GM23338 (cell line): Measurements from ENCODE around the gene NOA1. TPM values are rescaled to one million over a fixed set of nuclear protein-coding genes. Genes with fewer than 3 reads are reported as not detected.

ENCODE experiments used
- ATAC-seq: fragments of 200-7000 bp; cut with Tn5 transposase; 3 replicates; pipeline ENCODE4 v1.9.1; 2020
- DNase-seq: peaks from one replicate; pipeline ENCODE4 v3.0.0-alpha.2; 2015; ENCODE audit warnings: low spot score
- H2AFZ ChIP-seq: fragments of 200-600 bp; sonication (generic); 2 replicates; pipeline ENCODE4 v1.8.0; 2016; ENCODE audit warnings: antibody characterized with exemption, mild to moderate bottlenecking, moderate library complexity
- H3F3A ChIP-seq: fragments of 200-600 bp; sonication (generic); replicated peaks from 2 replicates; pipeline ENCODE4 v1.8.0; 2017; ENCODE audit warnings: antibody characterized with exemption, mixed run types, low read depth
- H3K27ac ChIP-seq: fragments of 200-600 bp; sonication (generic); 2 replicates; pipeline ENCODE4 v1.6.1; 2016; ENCODE audit warnings: low read depth
- H3K27me3 ChIP-seq: fragments of 200-600 bp; sonication (generic); 2 replicates; pipeline ENCODE4 v1.8.0; 2016; ENCODE audit warnings: mild to moderate bottlenecking, mixed run types, moderate library complexity; ENCODE audit not compliant: insufficient read depth
- H3K36me3 ChIP-seq: fragments of 200-600 bp; sonication (generic); 2 replicates; pipeline ENCODE4 v1.8.0; 2016; ENCODE audit warnings: mild to moderate bottlenecking; ENCODE audit not compliant: insufficient read depth
- H3K4me1 ChIP-seq: fragments of 200-600 bp; sonication (generic); 2 replicates; pipeline ENCODE4 v1.8.0; 2016; ENCODE audit warnings: mild to moderate bottlenecking, moderate library complexity; ENCODE audit not compliant: insufficient read depth
- H3K4me2 ChIP-seq: fragments of 200-600 bp; sonication (generic); 2 replicates; pipeline ENCODE4 v1.7.1; 2017; ENCODE audit warnings: mixed run types
- H3K4me3 ChIP-seq: fragments of 200-600 bp; sonication (generic); 2 replicates; pipeline ENCODE4 v1.6.1; 2016; ENCODE audit warnings: mixed run types
- H3K79me2 ChIP-seq: fragments of 200-600 bp; sonication (generic); replicated peaks from 2 replicates; pipeline ENCODE4 v1.8.0; 2017; ENCODE audit warnings: mild to moderate bottlenecking; ENCODE audit not compliant: insufficient read depth
- H3K9me2 ChIP-seq: fragments of 200-600 bp; sonication (generic); 2 replicates; pipeline ENCODE4 v1.8.0; 2017; ENCODE audit not compliant: insufficient read depth
- H4K20me1 ChIP-seq: fragments of 200-600 bp; sonication (generic); replicated peaks from 2 replicates; pipeline ENCODE4 v1.8.0; 2017; ENCODE audit warnings: mild to moderate bottlenecking; ENCODE audit not compliant: insufficient read depth
- H3K27ac Mint-ChIP-seq: 2 replicates; pipeline ENCODE4 v1.8.0; 2020; ENCODE audit warnings: inconsistent platforms, mild to moderate bottlenecking, moderate library complexity, mixed read lengths
- H3K27me3 Mint-ChIP-seq: 3 replicates; pipeline ENCODE4 v1.8.0; 2022; ENCODE audit warnings: low read depth, mild to moderate bottlenecking, moderate library complexity, mixed read lengths, inconsistent platforms; ENCODE audit not compliant: insufficient read depth, poor library complexity
- H3K36me3 Mint-ChIP-seq: 3 replicates; pipeline ENCODE4 v1.8.0; 2021; ENCODE audit warnings: low read depth, mild to moderate bottlenecking, inconsistent platforms, moderate library complexity, mixed read lengths
- H3K4me1 Mint-ChIP-seq: 3 replicates; pipeline ENCODE4 v1.8.0; 2020; ENCODE audit warnings: mild to moderate bottlenecking, inconsistent platforms, mixed read lengths
- H3K4me3 Mint-ChIP-seq: 3 replicates; pipeline ENCODE4 v1.8.0; 2021; ENCODE audit warnings: moderate library complexity, mild to moderate bottlenecking, inconsistent platforms, mixed read lengths
- H3K9me3 Mint-ChIP-seq: 3 replicates; pipeline ENCODE4 v1.8.0; 2020; ENCODE audit warnings: moderate library complexity, mild to moderate bottlenecking, inconsistent platforms, mixed read lengths
- CREB1 ChIP-seq: fragments of 250-450 bp; sonication (Bioruptor Pico); IDR thresholded peaks from 2 replicates; pipeline ENCODE4 v1.5.0; 2020; ENCODE audit warnings: low read depth, mild to moderate bottlenecking, moderate library complexity
- EZH2 ChIP-seq: fragments of 200-600 bp; sonication (generic); IDR thresholded peaks from one replicate; pipeline ENCODE4 v1.8.0; 2017; ENCODE audit warnings: antibody characterized with exemption, mild to moderate bottlenecking, low read depth; ENCODE audit not compliant: unreplicated experiment
- EZH2phosphoT487 ChIP-seq: fragments of 200-600 bp; sonication (generic); IDR thresholded peaks from one replicate; pipeline ENCODE4 v1.8.1; 2018; ENCODE audit warnings: antibody characterized with exemption; ENCODE audit not compliant: unreplicated experiment
- JUNB ChIP-seq: IDR thresholded peaks from one replicate; pipeline ENCODE4 v1.6.1; 2016; ENCODE audit warnings: antibody characterized with exemption; ENCODE audit not compliant: unreplicated experiment
- NANOG ChIP-seq: IDR thresholded peaks from 2 replicates; pipeline ENCODE4 v1.6.1; 2016; ENCODE audit warnings: antibody characterized with exemption, borderline replicate concordance
- POLR2AphosphoS5 ChIP-seq: IDR thresholded peaks from 2 replicates; pipeline ENCODE4 v1.6.1; 2016; ENCODE audit warnings: antibody characterized with exemption, low read depth
- STAT1 ChIP-seq: IDR thresholded peaks from one replicate; pipeline ENCODE4 v1.6.1; 2016; ENCODE audit warnings: antibody characterized with exemption; ENCODE audit not compliant: unreplicated experiment
- ZNF114 ChIP-seq: fragments of 250-450 bp; sonication (Bioruptor Pico); IDR thresholded peaks from 2 replicates; pipeline ENCODE4 v1.5.0; 2020; ENCODE audit warnings: mild to moderate bottlenecking, moderate library complexity
- ZNF331 ChIP-seq: fragments of 250-450 bp; sonication (Bioruptor Pico); IDR thresholded peaks from 2 replicates; pipeline ENCODE4 v1.5.0; 2020; ENCODE audit warnings: low read depth, mild to moderate bottlenecking, moderate library complexity
- polyA plus RNA-seq: library from polyadenylated mRNA; unstranded; fragments of >200 nt; fragmentation: Nextera tagmentation; extraction: Ambion mirVana; gene quantifications from 2 replicates; pipeline ENCODE4 v1.2.1, GENCODE V29; 2016
- total RNA-seq: library from RNA; depleted of rRNA; stranded (reverse); fragments of >200 nt; shearing (Covaris generic); gene quantifications from 2 replicates; pipeline ENCODE4 v1.2.3, GENCODE V29; 2014
- TF ChIP-seq, protein P1 (sequence below): IDR thresholded peaks from one replicate; pipeline ENCODE4 v1.6.1; 2018; ENCODE audit warnings: antibody characterized with exemption; ENCODE audit not compliant: unreplicated experiment
- TF ChIP-seq, protein P2 (sequence below), 2 experiments: fragments of 200-600 bp in 1 of 2; sonication (generic) in 1 of 2; conservative IDR thresholded peaks; 2 replicates each; pipeline versions ENCODE4 v1.5.1 to v1.6.1; 2016 to 2017; ENCODE audit warnings: antibody characterized with exemption in 2 of 2, low read depth in 2 of 2, mild to moderate bottlenecking in 2 of 2, moderate library complexity in 1 of 2
- TF ChIP-seq, protein P3 (sequence below): IDR thresholded peaks from 2 replicates; pipeline ENCODE4 v1.6.1; 2016; ENCODE audit warnings: antibody characterized with exemption
- TF ChIP-seq, protein P4 (sequence below): fragments of 250-450 bp; sonication (Bioruptor Pico); IDR thresholded peaks from 2 replicates; pipeline ENCODE4 v1.5.0; 2020; ENCODE audit warnings: mild to moderate bottlenecking, moderate library complexity

NOA1 gene
- total and polyA plus RNA-seq, 2 experiments from 2014 or later, result 15.1 to 50.2 TPM

DNA sequence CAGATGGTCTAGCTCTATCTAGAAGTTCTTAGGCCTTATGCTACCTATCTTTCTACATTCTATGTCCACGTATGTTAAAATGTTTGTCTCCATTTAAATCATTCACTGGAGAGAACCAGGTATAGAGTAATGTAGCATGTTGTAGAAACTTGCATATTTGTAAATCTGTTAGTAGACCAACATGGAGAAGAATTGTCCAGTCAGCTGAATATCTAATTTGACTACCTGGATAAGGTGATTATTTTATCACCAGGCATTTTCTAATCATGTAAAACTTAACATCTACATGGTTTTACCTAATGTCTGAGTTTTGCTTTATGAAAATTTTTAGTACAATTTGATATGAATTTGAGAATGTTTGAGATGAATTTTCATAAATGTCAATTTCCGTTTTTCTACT is 50.2 kb downstream of the NOA1 start:
- no peak for ATAC-seq
- Histone ChIP-seq H2AFZ (no peak overlapping the region), H4K20me1 (peaks cover 16% of the 10 kb centered on the region), H3K4me1 (no peaks in the 10 kb centered on the region), H3F3A (no peaks in the 10 kb centered on the region), H3K36me3 (peaks cover 5% of the 10 kb centered on the region; the same call in 1 of the 2 replicates), H3K9me2 (no peaks in the 10 kb centered on the region), H3K27me3 (no peaks in the 10 kb centered on the region), H3K27ac (no peak overlapping the region), H3K79me2 (peaks cover 19% of the 10 kb centered on the region; the same call in 1 of the 2 replicates), H3K4me2 (no peak overlapping the region), H3K4me3 (no peak overlapping the region)
- H3K9me3 Mint-ChIP-seq, result no peaks in the 10 kb centered on the region; the same call in 2 of the 3 replicates
- peaks cover 3% of the 10 kb centered on the region for H3K27me3 Mint-ChIP-seq
- TF ChIP-seq ZNF331 (CRISPR knock-in tag) (no peak), STAT1 (no peak), EZH2 (no peak), EZH2phosphoT487 (no peak), ZNF114 (CRISPR knock-in tag) (no peak), CREB1 (CRISPR knock-in tag) (no peak), POLR2AphosphoS5 (no peak), NANOG (no peak), JUNB (no peak)
- TF ChIP-seq, protein P1, sequence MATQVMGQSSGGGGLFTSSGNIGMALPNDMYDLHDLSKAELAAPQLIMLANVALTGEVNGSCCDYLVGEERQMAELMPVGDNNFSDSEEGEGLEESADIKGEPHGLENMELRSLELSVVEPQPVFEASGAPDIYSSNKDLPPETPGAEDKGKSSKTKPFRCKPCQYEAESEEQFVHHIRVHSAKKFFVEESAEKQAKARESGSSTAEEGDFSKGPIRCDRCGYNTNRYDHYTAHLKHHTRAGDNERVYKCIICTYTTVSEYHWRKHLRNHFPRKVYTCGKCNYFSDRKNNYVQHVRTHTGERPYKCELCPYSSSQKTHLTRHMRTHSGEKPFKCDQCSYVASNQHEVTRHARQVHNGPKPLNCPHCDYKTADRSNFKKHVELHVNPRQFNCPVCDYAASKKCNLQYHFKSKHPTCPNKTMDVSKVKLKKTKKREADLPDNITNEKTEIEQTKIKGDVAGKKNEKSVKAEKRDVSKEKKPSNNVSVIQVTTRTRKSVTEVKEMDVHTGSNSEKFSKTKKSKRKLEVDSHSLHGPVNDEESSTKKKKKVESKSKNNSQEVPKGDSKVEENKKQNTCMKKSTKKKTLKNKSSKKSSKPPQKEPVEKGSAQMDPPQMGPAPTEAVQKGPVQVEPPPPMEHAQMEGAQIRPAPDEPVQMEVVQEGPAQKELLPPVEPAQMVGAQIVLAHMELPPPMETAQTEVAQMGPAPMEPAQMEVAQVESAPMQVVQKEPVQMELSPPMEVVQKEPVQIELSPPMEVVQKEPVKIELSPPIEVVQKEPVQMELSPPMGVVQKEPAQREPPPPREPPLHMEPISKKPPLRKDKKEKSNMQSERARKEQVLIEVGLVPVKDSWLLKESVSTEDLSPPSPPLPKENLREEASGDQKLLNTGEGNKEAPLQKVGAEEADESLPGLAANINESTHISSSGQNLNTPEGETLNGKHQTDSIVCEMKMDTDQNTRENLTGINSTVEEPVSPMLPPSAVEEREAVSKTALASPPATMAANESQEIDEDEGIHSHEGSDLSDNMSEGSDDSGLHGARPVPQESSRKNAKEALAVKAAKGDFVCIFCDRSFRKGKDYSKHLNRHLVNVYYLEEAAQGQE, result no peak
- TF ChIP-seq, protein P2, sequence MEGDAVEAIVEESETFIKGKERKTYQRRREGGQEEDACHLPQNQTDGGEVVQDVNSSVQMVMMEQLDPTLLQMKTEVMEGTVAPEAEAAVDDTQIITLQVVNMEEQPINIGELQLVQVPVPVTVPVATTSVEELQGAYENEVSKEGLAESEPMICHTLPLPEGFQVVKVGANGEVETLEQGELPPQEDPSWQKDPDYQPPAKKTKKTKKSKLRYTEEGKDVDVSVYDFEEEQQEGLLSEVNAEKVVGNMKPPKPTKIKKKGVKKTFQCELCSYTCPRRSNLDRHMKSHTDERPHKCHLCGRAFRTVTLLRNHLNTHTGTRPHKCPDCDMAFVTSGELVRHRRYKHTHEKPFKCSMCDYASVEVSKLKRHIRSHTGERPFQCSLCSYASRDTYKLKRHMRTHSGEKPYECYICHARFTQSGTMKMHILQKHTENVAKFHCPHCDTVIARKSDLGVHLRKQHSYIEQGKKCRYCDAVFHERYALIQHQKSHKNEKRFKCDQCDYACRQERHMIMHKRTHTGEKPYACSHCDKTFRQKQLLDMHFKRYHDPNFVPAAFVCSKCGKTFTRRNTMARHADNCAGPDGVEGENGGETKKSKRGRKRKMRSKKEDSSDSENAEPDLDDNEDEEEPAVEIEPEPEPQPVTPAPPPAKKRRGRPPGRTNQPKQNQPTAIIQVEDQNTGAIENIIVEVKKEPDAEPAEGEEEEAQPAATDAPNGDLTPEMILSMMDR (conservative IDR thresholded peaks at IDR 0.05; ENCODE audit: low read depth in 2 of 2), result no peak
- TF ChIP-seq, protein P3, sequence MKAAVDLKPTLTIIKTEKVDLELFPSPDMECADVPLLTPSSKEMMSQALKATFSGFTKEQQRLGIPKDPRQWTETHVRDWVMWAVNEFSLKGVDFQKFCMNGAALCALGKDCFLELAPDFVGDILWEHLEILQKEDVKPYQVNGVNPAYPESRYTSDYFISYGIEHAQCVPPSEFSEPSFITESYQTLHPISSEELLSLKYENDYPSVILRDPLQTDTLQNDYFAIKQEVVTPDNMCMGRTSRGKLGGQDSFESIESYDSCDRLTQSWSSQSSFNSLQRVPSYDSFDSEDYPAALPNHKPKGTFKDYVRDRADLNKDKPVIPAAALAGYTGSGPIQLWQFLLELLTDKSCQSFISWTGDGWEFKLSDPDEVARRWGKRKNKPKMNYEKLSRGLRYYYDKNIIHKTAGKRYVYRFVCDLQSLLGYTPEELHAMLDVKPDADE, result no peak
- TF ChIP-seq, protein P4, sequence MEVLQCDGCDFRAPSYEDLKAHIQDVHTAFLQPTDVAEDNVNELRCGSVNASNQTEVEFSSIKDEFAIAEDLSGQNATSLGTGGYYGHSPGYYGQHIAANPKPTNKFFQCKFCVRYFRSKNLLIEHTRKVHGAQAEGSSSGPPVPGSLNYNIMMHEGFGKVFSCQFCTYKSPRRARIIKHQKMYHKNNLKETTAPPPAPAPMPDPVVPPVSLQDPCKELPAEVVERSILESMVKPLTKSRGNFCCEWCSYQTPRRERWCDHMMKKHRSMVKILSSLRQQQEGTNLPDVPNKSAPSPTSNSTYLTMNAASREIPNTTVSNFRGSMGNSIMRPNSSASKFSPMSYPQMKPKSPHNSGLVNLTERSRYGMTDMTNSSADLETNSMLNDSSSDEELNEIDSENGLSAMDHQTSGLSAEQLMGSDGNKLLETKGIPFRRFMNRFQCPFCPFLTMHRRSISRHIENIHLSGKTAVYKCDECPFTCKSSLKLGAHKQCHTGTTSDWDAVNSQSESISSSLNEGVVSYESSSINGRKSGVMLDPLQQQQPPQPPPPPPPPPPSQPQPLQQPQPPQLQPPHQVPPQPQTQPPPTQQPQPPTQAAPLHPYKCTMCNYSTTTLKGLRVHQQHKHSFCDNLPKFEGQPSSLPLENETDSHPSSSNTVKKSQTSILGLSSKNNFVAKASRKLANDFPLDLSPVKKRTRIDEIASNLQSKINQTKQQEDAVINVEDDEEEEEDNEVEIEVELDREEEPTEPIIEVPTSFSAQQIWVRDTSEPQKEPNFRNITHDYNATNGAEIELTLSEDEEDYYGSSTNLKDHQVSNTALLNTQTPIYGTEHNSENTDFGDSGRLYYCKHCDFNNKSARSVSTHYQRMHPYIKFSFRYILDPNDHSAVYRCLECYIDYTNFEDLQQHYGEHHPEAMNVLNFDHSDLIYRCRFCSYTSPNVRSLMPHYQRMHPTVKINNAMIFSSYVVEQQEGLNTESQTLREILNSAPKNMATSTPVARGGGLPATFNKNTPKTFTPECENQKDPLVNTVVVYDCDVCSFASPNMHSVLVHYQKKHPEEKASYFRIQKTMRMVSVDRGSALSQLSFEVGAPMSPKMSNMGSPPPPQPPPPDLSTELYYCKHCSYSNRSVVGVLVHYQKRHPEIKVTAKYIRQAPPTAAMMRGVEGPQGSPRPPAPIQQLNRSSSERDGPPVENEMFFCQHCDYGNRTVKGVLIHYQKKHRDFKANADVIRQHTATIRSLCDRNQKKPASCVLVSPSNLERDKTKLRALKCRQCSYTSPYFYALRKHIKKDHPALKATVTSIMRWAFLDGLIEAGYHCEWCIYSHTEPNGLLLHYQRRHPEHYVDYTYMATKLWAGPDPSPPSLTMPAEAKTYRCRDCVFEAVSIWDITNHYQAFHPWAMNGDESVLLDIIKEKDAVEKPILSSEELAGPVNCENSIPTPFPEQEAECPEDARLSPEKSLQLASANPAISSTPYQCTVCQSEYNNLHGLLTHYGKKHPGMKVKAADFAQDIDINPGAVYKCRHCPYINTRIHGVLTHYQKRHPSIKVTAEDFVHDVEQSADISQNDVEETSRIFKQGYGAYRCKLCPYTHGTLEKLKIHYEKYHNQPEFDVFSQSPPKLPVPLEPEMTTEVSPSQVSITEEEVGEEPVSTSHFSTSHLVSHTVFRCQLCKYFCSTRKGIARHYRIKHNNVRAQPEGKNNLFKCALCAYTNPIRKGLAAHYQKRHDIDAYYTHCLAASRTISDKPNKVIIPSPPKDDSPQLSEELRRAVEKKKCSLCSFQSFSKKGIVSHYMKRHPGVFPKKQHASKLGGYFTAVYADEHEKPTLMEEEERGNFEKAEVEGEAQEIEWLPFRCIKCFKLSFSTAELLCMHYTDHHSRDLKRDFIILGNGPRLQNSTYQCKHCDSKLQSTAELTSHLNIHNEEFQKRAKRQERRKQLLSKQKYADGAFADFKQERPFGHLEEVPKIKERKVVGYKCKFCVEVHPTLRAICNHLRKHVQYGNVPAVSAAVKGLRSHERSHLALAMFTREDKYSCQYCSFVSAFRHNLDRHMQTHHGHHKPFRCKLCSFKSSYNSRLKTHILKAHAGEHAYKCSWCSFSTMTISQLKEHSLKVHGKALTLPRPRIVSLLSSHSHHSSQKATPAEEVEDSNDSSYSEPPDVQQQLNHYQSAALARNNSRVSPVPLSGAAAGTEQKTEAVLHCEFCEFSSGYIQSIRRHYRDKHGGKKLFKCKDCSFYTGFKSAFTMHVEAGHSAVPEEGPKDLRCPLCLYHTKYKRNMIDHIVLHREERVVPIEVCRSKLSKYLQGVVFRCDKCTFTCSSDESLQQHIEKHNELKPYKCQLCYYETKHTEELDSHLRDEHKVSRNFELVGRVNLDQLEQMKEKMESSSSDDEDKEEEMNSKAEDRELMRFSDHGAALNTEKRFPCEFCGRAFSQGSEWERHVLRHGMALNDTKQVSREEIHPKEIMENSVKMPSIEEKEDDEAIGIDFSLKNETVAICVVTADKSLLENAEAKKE (CRISPR knock-in tag), result no peak
- H3K4me3 Mint-ChIP-seq, result no peak overlapping the region
- no peak overlapping the region for H3K27ac Mint-ChIP-seq
- DNase-seq, result no peak
- no peaks in the 10 kb centered on the region for H3K4me1 Mint-ChIP-seq
- peaks cover 63% of the 10 kb centered on the region for H3K36me3 Mint-ChIP-seq
